HG02970 (cell line): Measurements from ENCODE around the gene PEAR1.

Experiments
- ATAC-seq: cut with Tn5 transposase; IDR thresholded peaks from one replicate; pipeline ENCODE4 v1.9.1; 2021; ENCODE audit warnings: mild to moderate bottlenecking, moderate library complexity, moderate number of reproducible peaks; ENCODE audit not compliant: unreplicated experiment, low FRiP score

PEAR1 gene, protein sequence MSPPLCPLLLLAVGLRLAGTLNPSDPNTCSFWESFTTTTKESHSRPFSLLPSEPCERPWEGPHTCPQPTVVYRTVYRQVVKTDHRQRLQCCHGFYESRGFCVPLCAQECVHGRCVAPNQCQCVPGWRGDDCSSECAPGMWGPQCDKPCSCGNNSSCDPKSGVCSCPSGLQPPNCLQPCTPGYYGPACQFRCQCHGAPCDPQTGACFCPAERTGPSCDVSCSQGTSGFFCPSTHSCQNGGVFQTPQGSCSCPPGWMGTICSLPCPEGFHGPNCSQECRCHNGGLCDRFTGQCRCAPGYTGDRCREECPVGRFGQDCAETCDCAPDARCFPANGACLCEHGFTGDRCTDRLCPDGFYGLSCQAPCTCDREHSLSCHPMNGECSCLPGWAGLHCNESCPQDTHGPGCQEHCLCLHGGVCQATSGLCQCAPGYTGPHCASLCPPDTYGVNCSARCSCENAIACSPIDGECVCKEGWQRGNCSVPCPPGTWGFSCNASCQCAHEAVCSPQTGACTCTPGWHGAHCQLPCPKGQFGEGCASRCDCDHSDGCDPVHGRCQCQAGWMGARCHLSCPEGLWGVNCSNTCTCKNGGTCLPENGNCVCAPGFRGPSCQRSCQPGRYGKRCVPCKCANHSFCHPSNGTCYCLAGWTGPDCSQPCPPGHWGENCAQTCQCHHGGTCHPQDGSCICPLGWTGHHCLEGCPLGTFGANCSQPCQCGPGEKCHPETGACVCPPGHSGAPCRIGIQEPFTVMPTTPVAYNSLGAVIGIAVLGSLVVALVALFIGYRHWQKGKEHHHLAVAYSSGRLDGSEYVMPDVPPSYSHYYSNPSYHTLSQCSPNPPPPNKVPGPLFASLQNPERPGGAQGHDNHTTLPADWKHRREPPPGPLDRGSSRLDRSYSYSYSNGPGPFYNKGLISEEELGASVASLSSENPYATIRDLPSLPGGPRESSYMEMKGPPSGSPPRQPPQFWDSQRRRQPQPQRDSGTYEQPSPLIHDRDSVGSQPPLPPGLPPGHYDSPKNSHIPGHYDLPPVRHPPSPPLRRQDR

DNA sequence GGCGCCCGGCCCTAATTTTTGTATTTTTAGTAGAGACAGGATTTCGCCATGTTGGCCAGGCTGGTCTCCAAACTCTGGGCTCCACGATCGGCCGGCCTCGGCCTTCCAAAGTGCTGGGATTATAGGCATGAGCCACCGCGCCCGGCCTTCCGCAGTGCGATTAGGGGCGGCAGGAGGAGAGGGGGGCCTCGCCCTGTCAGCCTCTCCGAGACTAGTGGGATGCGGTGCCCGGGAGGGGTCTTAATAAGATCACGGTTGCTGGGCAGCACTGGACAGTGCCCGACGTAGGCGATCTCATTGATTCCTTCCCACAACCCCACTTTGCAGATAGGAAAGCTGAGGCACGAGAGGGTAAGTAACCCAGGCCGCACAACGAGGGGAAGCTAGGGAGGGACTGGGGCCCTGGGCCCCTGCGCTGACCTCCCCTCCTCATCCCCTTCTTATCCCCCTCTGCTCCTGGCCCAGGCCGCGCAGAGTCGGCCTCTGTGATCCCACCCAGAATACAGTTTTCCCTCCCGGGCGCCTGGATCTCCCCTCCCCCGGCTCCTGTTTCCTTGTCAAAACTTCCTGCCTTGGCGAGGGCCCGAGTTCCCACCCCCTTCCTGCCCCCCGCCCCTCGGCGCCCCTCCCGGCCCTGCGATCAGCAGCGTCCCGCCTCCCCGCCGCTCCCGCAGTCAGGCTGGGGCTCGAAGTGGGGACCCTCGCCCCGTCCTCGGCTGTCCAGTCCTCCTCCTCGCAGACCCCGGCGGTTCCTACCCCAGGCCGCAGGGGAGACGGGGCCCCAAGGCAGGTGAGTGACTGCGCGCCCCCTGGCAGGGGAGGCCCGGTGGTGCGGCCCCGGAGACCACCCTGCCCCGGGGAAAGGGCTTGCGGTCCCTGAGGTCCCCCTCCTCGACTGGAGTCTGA lies at the start of gene PEAR1:
PEAR1 (plus strand) TSS at position 671 of the 906 bp plus-strand sequence. CDS start 10,209 bp downstream, outside the sequence.
- no peak for ATAC-seq

DNA sequence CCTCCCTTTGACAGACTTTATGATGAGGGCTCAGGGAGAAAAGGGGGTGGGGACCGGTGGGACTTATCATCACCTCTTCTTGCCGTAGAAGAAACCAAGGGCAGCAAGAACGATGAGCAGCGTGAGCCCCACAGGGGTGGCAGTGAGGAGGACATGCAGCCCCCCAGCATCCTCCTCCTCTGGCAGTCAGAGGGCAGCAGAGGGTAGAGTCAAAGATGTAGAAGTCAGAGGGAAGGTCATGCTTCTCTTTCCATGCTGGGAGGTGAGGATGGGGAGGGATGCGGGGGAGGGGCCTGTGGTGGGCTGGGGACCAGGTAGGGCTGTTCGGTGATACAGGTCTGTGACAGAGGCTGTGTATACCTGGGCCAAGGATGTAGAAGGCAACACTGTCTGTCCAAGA lies 49.4 kb upstream of the PEAR1 start:
- ATAC-seq, result no peak

DNA sequence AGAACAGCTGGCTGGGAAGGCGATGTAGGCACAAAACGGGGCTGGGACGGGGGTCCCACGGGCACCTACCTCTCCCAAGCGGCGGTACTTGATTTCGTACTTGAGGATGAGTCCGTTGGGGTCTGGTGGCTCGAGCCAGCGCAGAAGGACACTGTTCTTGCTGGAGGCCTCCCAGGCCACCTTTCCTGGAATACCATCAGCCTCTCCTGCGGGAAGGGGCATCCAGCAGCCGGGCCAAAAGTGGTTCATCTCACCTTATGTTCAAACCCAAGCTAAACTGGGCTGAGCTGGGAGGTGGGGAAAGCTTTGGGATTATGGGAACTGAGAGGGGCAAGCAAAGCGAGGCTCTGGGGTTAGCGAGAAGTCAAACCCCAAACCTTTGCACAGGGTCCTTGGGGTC lies 48.9 kb upstream of the PEAR1 start:
- ATAC-seq, result no peak

DNA sequence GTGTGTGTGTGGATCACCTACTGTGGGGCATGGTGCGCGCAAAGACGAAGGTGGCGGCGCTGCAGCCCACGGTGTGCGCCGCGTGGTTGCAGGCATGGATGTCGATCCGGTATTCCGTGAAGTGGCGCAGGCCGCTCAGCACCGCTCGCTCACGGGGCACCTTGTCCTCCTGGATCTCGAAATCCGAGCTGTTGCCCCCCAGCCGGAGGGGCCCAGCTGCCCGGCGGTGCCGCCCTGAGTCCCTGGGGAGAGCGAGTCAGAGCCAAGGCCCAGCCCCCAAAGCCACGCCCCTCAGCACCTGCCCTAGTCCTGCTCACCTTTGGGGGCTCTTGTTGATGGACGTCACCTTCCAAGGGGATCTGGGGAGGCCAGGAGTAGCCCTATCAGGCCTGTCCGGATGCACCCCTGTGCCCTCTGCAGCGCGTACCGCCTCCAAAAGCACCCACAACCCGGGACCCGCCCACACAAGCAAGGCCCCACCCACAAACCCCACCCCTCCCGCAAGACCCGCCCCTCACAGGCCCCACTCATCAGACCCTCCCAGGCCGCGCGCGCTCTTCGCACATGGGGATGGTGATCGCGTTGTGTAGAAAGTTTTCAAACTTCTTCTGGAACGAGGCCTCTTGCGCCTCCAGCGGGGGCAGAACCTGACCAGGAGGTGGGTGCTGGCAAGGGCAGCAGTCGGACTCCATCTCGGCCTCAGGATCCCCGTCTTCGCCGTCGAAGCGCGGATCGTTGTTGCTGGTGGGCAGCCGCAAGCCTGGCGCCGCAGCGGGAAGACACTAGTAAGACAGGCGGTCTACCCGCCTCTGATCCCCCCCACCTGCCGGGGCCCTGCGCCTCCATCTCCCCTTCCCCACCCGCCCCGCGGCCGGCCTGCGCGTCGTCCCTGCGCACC lies 48.2 kb upstream of the PEAR1 start:
- no peak for ATAC-seq

DNA sequence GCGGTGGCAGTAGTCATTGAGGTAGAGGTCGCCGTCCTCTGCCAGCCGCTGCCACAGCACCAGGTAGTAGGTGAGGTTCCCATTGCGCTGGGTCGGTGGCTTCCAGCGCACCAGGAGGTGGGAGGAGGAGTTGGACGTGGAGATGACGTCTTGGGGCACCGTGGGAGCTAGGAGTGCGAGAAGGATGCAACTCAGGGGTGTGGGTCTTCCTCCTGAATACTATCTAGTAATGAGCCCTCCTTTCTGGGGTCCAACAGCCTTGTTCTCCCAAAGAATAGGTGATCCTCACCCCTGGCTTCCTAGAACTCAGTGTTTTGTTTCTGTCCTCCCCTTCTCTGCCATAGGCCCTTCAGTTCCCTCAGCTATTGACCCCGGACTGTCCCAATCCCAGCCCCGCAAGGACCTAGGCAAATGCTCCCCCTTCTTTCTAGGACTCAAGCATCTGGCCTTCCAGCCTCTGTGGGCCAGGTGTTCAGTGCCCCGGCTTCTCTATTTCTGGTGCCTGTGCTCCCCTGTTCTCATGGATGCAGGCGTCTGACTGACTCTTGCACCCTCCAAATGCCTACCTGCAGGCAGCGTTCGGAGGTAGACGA lies 47.5 kb upstream of the PEAR1 start:
- ATAC-seq, result no peak

DNA sequence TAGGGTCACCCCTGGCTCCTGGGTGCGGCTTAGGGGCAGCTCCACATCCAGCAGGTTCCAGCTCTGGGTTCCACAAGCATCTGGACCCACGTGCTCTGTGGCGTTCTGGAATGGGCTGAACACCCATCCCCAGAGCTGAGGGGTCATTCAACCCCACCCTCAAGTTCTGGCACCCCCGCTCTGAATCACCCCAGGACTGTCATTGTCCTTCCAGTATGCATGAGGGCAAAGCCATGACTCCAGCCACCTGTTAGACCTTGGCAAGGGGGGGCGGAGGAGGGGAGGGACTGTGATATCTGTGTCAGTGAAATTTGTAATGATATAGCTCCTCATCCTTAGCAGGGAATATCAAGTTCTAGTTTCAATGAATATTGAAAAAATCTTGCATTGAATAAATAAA lies 46.9 kb upstream of the PEAR1 start:
- no peak for ATAC-seq

DNA sequence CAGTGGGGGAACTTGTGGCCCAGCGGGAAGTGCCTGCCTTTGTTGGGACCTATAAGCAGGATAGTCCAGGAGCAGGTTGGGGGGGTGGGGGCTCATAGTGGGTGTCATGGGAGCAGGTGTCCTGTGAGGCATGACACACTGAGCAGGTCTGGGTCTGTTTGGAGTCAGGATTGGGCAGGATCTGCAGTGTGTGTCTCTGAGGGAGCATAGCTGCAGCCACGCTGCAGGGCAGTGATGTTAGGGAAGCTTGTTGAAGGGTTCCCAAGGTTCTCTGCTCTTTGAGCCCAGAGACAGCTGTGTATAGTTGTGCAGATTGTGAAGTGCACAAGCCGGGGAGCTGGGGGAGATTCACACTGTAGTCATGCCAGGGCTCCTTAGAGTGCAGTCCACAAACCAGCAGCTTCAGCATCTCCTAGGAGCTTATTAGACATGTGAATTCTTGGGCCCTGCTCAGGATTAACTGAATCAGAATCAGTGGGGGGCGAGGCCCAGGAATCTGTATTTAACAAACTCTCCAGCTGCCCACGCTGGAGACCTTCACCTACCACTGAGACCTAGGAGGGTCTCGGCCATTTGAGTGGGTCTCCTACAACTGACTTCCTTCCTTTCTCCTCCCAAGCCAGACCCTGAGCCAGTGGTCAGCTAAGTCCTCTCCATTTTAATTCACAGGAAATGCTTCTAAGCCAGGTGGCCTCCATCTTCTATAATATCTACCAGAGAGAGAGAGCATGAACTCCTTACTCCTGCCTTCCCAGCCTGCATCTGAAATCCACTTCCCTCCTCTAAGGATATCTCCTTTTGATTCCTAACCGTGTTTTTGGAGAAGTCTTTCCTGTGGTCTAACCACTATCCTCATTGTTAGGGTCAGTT lies 45.7 kb upstream of the PEAR1 start:
- ATAC-seq, result no peak

DNA sequence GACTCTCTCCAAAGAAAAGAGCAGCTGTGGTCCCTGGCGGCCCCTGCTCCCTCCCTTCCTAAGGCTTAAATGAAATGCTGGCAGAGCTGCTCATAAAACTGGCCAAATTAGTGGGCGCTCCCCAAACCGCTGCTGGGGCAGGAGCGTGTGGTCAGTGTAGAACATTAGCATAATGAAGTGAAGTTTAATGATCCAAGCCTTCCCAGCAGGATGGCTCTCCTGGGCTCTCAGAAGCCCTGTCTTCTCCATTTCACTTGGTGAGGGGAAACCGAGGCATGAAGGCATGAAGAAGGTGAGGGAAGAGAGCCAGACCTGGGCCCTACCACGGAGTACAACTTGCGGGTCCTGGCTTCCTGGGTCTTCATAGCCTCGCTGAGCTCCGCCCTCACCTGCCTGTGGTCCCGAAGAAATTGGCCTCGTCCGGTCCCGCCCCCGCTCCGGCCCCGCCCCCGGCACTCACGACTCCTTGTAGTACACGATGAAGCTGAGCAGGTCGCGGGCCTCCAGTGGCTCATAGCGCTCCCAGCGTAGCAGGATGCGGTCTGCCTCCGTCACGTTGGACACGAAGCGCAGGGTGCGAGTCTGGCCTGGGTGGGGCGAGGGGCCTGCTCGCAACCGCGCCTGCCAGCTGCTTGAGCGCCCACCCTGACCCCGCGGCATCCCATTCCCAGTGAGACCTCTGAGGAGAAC lies 44.9 kb upstream of the PEAR1 start:
- ATAC-seq, result no peak

DNA sequence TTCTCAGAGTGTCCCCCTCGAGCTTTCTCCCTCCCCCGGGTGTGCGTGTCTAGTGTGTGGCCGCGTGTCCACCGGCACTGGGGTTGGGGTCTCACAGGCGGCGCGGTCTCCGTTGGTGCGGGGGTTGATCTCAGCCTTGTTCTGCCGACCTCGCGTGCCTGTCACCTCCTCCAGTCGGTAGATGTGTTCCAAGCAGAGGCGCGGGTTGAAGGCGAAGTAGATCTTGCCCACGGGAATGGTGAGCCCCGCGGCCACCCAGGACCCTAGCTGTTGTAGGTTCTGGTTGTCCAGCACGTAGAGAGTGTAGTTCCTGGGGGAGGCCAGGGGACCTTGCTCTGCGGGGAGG lies 44.4 kb upstream of the PEAR1 start:
- no peak for ATAC-seq

DNA sequence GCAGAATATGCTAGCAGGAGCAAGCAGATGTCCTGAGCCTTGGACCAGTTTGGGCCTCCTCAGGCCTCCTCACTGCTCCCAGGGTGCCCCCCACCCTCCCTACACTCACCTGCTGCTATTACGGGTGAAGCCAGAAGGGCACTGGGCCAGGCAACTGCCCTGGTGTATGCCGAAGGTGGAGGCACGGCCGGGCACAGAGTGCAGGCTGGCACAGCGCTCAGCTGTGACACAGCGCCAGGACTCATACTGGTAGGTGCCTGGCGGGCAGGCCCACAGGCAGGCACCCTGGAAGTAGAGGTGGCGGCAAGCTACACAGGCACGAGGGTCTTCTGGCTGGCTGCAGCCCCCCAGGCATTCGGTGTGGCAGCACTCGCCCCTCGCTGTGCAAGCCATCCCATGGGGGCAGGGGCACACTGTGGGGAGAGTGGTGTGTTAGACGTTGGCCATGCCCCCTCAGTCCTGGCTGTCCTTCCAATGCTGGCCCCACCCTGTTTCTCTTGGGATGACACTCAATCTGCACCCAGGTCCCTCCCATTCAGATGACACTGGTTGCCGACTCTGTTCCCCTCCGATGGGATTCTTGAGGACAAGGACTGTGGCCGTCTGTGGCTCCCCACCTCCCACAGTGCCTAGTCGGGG lies 41.6 kb upstream of the PEAR1 start:
- ATAC-seq, result no peak

DNA sequence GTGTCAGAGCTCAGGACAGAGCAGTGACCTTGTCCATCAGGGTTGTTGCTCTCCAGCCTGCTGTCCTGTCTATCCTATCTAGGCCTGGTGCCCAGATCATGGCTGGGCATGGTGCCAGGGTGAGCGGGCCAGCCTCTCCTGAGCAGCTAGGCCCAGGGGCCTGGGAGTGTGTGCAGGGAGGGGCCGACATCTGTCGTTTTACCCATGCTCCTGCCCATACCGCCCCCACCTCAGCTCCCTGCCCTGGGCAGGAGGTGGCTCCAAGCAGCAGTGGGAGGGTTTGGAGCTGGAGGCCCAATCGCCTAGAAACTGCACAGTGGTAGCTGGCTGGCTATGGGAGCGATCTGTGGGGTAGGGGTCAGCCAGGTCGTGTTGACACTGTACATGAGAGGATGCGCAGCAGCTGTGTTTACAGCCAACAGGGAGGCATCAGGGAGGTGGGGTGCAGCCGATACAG lies 41.1 kb upstream of the PEAR1 start:
- no peak for ATAC-seq

DNA sequence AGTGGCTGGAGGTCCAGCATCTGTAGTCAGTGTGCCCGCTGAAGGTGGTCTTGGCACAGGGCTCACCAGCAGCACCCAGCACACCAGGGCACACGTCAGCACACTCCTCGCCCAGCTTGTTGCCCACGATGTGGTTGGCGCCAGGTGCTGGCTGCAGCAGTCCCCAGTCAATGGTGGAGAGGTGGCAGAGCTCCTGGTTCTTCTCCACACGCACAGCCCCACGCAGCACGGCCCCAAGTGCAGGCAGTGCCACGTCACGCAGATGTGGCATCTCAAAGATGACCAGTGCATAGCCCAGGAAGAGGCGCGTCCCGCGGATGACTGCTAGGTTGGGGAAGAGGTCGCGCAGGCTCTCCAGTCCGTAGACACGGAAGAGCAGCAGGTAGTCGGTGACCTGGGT lies 39.8 kb upstream of the PEAR1 start:
- no peak for ATAC-seq

DNA sequence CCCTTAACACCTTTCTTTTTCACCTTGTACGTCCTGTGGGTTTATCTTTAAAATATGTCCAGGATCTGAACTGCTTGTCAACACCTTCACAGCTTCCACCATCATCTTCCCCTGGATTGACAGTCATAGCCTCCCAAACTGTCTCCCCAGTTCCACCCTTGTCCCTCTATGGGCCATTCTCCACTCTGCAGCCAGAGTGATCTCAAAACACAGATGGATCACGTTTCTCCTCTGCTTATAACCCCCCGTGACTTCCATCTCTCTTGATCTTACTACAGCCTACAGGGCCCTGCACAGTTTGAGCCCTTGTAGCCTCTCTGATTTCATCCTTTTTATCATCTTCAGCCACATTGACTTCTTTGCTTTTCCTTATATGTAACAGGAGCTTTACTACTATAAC lies 38.9 kb upstream of the PEAR1 start:
- ATAC-seq, result no peak

DNA sequence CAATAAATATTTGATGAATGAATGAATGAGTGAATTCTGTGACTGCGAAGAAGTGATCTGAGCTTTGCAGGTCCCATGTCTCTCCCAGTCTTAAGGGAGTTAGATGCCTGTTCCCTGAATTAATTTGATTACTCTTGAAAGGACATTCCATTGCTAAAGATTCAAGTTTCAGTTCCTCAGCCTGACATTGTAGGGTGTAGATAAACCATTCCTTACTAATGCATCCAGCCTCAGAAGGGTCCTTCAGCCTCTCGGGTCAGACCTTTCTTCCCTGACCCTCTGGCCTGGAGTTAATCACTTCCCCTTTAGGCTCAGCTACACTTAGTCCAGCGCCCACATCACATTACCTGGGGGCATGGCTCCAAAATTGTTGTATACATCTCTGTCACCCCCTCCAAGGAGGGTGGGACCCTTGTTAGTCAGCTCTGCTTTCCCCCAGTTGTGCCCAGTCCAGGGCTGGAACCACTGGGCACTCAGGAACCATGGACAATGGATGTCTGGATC lies 37.2 kb upstream of the PEAR1 start:
- ATAC-seq, result no peak

DNA sequence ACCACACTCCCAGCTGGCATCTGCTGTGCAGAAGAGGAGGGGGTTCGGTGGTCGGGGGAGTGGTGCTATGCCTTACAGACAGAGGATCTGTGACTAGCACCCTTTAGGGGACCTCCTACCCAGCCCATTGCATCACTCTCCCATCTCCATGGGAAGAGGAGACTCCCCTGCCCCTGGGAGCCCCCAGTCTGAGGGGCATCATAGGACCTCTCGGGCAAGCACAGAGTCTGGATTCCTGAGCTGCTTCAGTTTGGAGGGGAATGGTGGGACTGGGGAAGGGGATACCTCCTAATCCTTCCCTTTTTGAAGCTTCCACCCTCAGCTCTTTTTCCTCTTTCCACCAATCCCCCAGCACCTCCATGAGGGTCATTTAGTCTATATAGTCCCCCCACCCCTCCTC lies 36.0 kb upstream of the PEAR1 start:
- ATAC-seq, result no peak

DNA sequence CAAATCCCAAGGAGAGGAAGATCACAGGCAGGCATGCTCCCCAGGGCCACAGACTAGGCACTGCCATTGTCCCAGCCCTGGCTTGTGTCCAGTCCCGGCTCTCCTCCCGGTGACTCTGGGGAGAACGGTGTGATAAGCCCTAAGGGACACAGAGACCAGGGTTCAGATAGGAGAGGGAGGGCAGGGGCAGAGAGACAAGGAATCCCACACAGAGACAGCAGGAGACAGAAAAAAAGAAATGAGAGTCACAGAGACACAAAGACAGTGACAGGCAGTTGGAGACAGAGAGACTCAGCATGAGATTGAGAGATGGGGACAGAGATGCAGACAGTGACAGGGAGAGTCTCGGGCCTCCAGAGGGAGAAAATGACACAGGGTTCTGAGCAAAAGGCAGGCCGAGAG lies 35.0 kb upstream of the PEAR1 start:
- no peak for ATAC-seq
